Fibroblast of lung (primary cell): Measurements from ENCODE around the gene ALPK3. TPM values are rescaled to one million over a fixed set of nuclear protein-coding genes. Genes with fewer than 3 reads are reported as not detected.

Experiments
- DNase-seq, 2 donors: peaks; one replicate each; pipeline versions ENCODE4 v3.0.0 to v3.0.0-alpha.2; 2010; ENCODE audit warnings: low read depth in 2 of 2
- H2AFZ ChIP-seq: 2 replicates; pipeline ENCODE4 v1.5.1; 2012; ENCODE audit warnings: low read length, control low read depth, inconsistent platforms
- H3K27ac ChIP-seq: 2 replicates; pipeline ENCODE4 v1.5.1; 2011; ENCODE audit warnings: low read length, control low read depth; ENCODE audit not compliant: insufficient read depth
- H3K27me3 ChIP-seq: 2 replicates; pipeline ENCODE4 v1.5.1; 2011; ENCODE audit warnings: mild to moderate bottlenecking, low read length; ENCODE audit not compliant: control insufficient read depth, insufficient read depth
- H3K36me3 ChIP-seq: 2 replicates; pipeline ENCODE4 v1.5.1; 2011; ENCODE audit warnings: low read length; ENCODE audit not compliant: control insufficient read depth, insufficient read depth
- H3K4me1 ChIP-seq: 2 replicates; pipeline ENCODE4 v1.5.1; 2011; ENCODE audit warnings: low read length; ENCODE audit not compliant: control insufficient read depth, insufficient read depth; ENCODE audit errors: extremely low read depth
- H3K4me2 ChIP-seq: 2 replicates; pipeline ENCODE4 v1.5.1; 2011; ENCODE audit warnings: low read length, control low read depth; ENCODE audit not compliant: insufficient read depth; ENCODE audit errors: extremely low read depth
- H3K4me3 ChIP-seq, 4 experiments: fragments of 200-600 bp in 1 of 4; sonication (generic) in 1 of 4; replicated peaks in 1 of 4; 2 replicates each; pipeline ENCODE4 v1.5.1; 2011 to 2016; ENCODE audit warnings: low read length in 4 of 4, low read depth in 3 of 4, mild to moderate bottlenecking in 3 of 4, control low read depth in 2 of 4, inconsistent platforms in 1 of 4, mixed read lengths in 1 of 4; ENCODE audit not compliant: insufficient read depth in 1 of 4; ENCODE audit errors: control extremely low read depth in 1 of 4
- H3K79me2 ChIP-seq: 2 replicates; pipeline ENCODE4 v1.5.1; 2012; ENCODE audit warnings: mild to moderate bottlenecking, low read length, inconsistent platforms; ENCODE audit not compliant: control insufficient read depth, insufficient read depth
- H3K9ac ChIP-seq: 2 replicates; pipeline ENCODE4 v1.5.1; 2011; ENCODE audit warnings: mild to moderate bottlenecking, low read length, control low read depth; ENCODE audit not compliant: insufficient read depth
- H3K9me3 ChIP-seq: 2 replicates; pipeline ENCODE4 v1.5.1; 2012; ENCODE audit warnings: low read depth, low read length; ENCODE audit not compliant: control insufficient read depth, insufficient read depth
- H4K20me1 ChIP-seq: 2 replicates; pipeline ENCODE4 v1.5.1; 2011; ENCODE audit warnings: low read length; ENCODE audit not compliant: control insufficient read depth, insufficient read depth; ENCODE audit errors: extremely low read depth
- EZH2 ChIP-seq: IDR thresholded peaks from 2 replicates; pipeline ENCODE4 v1.5.1; 2012; ENCODE audit warnings: low read length, control low read depth, mild to moderate bottlenecking; ENCODE audit errors: missing control alignments
- polyA plus RNA-seq, 2 donors: library from polyadenylated mRNA; depleted of rRNA in 1 of 2; stranded (reverse) in 1 of 2; unstranded in 1 of 2; fragments of >200 nt; gene quantifications; 2 replicates each; pipeline ENCODE4 v1.2.1, GENCODE V29; 2011 to 2012; ENCODE audit warnings: missing spikeins in 1 of 2
- total RNA-seq: library from RNA; depleted of rRNA; stranded (reverse); fragments of >200 nt; gene quantifications from 2 replicates; pipeline ENCODE4 v1.2.1, GENCODE V29; 2014
- TF ChIP-seq, protein P1 (sequence below), 2 donors: IDR thresholded peaks in 1 of 2; conservative IDR thresholded peaks in 1 of 2; 1 replicate in 1 of 2; 2 replicates in 1 of 2; pipeline ENCODE4 v1.5.1; 2011 to 2012; ENCODE audit warnings: low read length in 2 of 2, control low read depth in 1 of 2, inconsistent platforms in 1 of 2, low read depth in 1 of 2, mild to moderate bottlenecking in 1 of 2

Gene ALPK3
- total and polyA plus RNA-seq, 2 donors (not counting 1 experiment from before 2014, with no cell fraction given): 0.03 to 0.50 TPM

DNA sequence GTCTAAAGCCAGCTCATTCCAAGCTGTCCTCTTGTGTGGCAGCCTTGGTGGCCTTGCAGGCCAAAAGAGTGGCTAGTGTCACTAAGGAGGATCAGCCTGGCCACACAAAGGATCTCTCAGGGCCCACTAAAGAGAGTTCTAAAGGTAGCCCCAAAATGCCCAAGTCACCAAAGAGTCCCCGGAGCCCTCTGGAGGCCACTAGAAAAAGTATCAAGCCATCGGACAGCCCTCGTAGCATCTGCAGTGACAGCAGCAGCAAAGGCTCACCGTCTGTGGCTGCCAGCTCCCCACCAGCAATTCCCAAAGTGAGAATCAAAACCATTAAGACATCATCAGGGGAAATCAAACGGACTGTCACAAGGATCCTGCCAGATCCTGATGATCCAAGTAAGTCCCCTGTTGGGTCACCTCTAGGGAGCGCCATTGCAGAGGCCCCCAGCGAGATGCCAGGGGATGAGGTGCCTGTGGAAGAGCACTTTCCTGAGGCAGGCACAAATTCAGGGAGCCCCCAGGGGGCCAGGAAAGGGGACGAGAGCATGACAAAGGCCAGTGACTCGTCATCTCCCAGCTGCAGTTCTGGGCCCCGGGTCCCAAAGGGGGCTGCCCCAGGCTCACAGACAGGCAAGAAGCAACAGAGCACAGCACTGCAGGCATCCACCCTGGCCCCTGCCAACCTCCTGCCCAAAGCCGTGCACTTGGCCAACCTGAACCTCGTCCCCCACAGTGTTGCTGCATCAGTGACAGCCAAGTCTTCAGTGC lies 33.5 kb upstream of the ALPK3 start:
- Histone ChIP-seq H3K9ac (no peak overlapping the region), H3K4me2 (no peak overlapping the region), H3K9me3 (no peaks in the 10 kb centered on the region), H3K27me3 (no peaks in the 10 kb centered on the region), H2AFZ (no peak overlapping the region), H3K36me3 (peaks cover 16% of the 10 kb centered on the region), H3K27ac (no peak overlapping the region), H3K4me1 (peaks cover 6% of the 10 kb centered on the region), H4K20me1 (no peaks in the 10 kb centered on the region), H3K79me2 (peaks cover 29% of the 10 kb centered on the region), H3K4me3 (no peak overlapping the region)
- no peak for DNase-seq
- TF ChIP-seq EZH2: no peak
- TF ChIP-seq, protein P1, sequence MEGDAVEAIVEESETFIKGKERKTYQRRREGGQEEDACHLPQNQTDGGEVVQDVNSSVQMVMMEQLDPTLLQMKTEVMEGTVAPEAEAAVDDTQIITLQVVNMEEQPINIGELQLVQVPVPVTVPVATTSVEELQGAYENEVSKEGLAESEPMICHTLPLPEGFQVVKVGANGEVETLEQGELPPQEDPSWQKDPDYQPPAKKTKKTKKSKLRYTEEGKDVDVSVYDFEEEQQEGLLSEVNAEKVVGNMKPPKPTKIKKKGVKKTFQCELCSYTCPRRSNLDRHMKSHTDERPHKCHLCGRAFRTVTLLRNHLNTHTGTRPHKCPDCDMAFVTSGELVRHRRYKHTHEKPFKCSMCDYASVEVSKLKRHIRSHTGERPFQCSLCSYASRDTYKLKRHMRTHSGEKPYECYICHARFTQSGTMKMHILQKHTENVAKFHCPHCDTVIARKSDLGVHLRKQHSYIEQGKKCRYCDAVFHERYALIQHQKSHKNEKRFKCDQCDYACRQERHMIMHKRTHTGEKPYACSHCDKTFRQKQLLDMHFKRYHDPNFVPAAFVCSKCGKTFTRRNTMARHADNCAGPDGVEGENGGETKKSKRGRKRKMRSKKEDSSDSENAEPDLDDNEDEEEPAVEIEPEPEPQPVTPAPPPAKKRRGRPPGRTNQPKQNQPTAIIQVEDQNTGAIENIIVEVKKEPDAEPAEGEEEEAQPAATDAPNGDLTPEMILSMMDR (conservative IDR thresholded peaks at IDR 0.05 in 1 of 2, IDR thresholded peaks at IDR 0.05 in 1 of 2; ENCODE audit: low read depth in 1 of 2, low read length in 2 of 2): no peak

DNA sequence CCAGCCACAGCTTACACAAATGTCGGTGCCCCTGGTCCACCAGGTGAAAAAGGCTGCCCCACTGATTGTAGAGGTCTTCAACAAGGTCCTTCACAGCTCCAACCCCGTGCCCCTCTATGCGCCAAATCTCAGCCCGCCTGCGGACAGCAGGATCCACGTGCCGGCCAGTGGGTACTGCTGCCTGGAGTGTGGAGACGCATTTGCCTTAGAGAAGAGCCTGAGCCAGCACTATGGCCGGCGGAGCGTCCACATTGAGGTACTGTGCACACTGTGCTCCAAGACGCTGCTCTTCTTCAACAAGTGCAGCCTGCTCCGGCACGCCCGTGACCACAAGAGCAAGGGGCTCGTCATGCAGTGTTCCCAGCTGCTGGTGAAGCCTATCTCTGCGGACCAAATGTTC lies 32.9 kb upstream of the ALPK3 start:
- no peak overlapping the region for H3K9ac ChIP-seq
- H3K27me3 ChIP-seq: no peaks in the 10 kb centered on the region
- peaks cover 16% of the 10 kb centered on the region for H3K36me3 ChIP-seq
- peaks cover 30% of the 10 kb centered on the region for H3K79me2 ChIP-seq
- H3K9me3 ChIP-seq: no peaks in the 10 kb centered on the region
- peaks cover 6% of the 10 kb centered on the region for H3K4me1 ChIP-seq
- no peak overlapping the region for H2AFZ ChIP-seq
- no peak for TF ChIP-seq EZH2
- TF ChIP-seq, protein P1 (conservative IDR thresholded peaks at IDR 0.05 in 1 of 2, IDR thresholded peaks at IDR 0.05 in 1 of 2; ENCODE audit: low read depth in 1 of 2, low read length in 2 of 2): no peak
- H3K4me3 ChIP-seq: no peak overlapping the region
- H3K27ac ChIP-seq: no peak overlapping the region
- H3K4me2 ChIP-seq: no peak overlapping the region
- no peak for DNase-seq
- no peaks in the 10 kb centered on the region for H4K20me1 ChIP-seq

DNA sequence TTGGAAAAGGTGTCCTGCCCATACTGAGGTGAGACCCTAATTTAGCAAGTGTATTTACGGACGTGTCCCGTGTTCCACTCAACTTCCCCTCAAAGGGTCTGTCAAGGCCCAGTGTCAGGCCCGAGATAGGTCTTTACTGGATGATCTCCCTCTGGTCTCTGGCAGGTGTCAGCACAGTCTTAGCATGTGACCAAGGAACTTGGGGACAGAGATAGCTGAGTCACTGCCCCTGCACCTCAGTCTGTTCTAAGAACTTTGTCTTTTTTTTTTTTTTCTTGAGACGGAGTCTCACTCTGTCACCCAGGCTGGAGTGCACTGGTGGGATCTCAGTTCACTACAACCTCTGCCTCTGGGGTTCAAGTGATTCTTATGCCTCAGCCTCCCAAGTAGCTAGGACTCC lies 32.1 kb upstream of the ALPK3 start:
- H3K36me3 ChIP-seq: peaks cover 16% of the 10 kb centered on the region
- H3K9me3 ChIP-seq: no peaks in the 10 kb centered on the region
- no peak overlapping the region for H3K4me2 ChIP-seq
- no peak overlapping the region for H3K27ac ChIP-seq
- TF ChIP-seq, protein P1 (conservative IDR thresholded peaks at IDR 0.05 in 1 of 2, IDR thresholded peaks at IDR 0.05 in 1 of 2; ENCODE audit: low read depth in 1 of 2, low read length in 2 of 2): no peak
- no peak for TF ChIP-seq EZH2
- no peak overlapping the region for H3K4me3 ChIP-seq
- H3K79me2 ChIP-seq: peaks cover 32% of the 10 kb centered on the region
- H3K27me3 ChIP-seq: no peaks in the 10 kb centered on the region
- no peak overlapping the region for H3K9ac ChIP-seq
- no peak for DNase-seq
- peaks cover 6% of the 10 kb centered on the region for H3K4me1 ChIP-seq
- H4K20me1 ChIP-seq: no peaks in the 10 kb centered on the region
- no peak overlapping the region for H2AFZ ChIP-seq
